Lower leg skin (tissue), 4 donors: ENCODE results near the gene SEZ6. TPM values are rescaled to one million over a fixed set of nuclear protein-coding genes. Genes with fewer than 3 reads are reported as not detected.
A peak's percentile ranks its signal among the peaks of the same experiment; 100 is the strongest.

Source experiments
- DNase-seq, 2 donors: peaks; one replicate each; pipeline ENCODE4 v3.0.0-alpha.2; 2019; ENCODE audit warnings: low spot score in 2 of 2
- H3K4me3 ChIP-seq: fragments of 200-600 bp; sonication (generic); 2 replicates; pipeline ENCODE4 v1.5.1; 2017; ENCODE audit warnings: mild to moderate bottlenecking, low read depth; ENCODE audit not compliant: poor library complexity, severe bottlenecking
- CTCF ChIP-seq, 3 donors: fragments of 450-650 bp; IDR thresholded peaks; one replicate each; pipeline ENCODE4 v1.5.1; 2016; ENCODE audit warnings: antibody characterized with exemption in 3 of 3, mild to moderate bottlenecking in 3 of 3, moderate library complexity in 2 of 3
- POLR2A ChIP-seq, 2 donors: fragments of 450-650 bp; IDR thresholded peaks; one replicate each; pipeline ENCODE4 v1.6.1; 2016 to 2017; ENCODE audit warnings: antibody characterized with exemption in 2 of 2, mild to moderate bottlenecking in 1 of 2, moderate library complexity in 1 of 2
- WGBS, 2 donors: methylation state at CpG; one replicate each; pipeline ENCODE4 v1.1.5; 2018; 5-methylcytosine and 5-hydroxymethylcytosine counted together
- intact Hi-C: fragments of 100-400 bp; cut with DNase I; formaldehyde crosslinking; loops from one replicate; pipeline ENCODE4 v1.15.0; 2023; ENCODE audit warnings: low total_unique reads
- total RNA-seq, 4 donors: library from RNA; depleted of rRNA; stranded (reverse); fragments of >200 nt; gene quantifications; one replicate each; pipeline ENCODE4 v1.1.0, GENCODE V29; 2016

Gene SEZ6
- total RNA-seq, 4 donors from 2014 or later, result not detected

GRCh38 chr17:28982131-28982793 lies 23.6 kb downstream of the SEZ6 start:
- TF ChIP-seq CTCF (IDR thresholded peaks at IDR 0.05) (no peak), POLR2A (IDR thresholded peaks at IDR 0.05) (no peak)
- peak in 1 of 2 donors; percentile 35 for DNase-seq
- intact Hi-C loops, result no loop called here
- no peak overlapping the region for H3K4me3 ChIP-seq
- 67 to 68% methylated on average over 11 of the region's 11 CpGs for WGBS, 2 donors

DNA sequence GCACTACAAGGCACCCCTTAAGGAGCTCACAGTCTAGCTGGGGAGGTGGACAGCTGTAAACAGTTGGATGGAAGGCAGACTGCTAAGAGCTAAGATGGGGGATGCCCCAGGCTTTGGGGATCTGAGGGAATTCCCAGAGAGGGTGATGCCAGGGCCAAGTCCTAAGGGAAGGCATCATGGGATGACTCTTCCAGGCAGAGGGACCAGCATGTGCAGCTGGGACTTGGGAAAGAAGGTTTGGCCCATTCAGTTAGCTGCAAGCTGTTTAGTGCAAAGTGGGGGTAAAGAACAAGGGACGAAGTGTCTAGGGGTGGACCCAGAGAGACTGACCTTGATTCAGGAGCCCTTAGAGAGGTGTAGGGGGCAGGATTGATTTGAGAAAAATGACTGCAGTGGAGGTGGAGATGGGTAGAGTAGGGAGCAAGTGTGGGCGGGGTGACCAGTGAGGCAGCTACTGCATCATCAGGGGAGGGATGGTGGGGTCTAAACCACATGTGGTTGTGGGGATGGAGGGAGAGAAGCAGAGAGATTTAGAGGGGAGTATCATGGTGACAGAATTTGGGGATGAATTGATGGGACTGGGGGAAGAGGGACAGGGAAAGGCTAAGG lies 27.4 kb downstream of the SEZ6 start:
- no peak for DNase-seq
- no peak for TF ChIP-seq CTCF (IDR thresholded peaks at IDR 0.05)
- TF ChIP-seq POLR2A (IDR thresholded peaks at IDR 0.05), result no peak
- no peak overlapping the region for H3K4me3 ChIP-seq
- intact Hi-C loops, result no loop called here
- 90 to 96% methylated on average over 2 of the region's 2 CpGs for WGBS, 2 donors

GRCh38 chr17:28977659-28978355 lies 28.0 kb downstream of the SEZ6 start:
- no peak overlapping the region for H3K4me3 ChIP-seq
- intact Hi-C loops, result no loop called here
- 72 to 78% methylated on average over 8 of the region's 8 CpGs for WGBS, 2 donors

GRCh38 chr17:28975646-28976045 lies 30.2 kb downstream of the SEZ6 start:
- intact Hi-C loops, result no loop called here
- DNase-seq, result no peak
- WGBS, 2 donors, result 73% methylated on average over 5 of the region's 5 CpGs
- no peak for TF ChIP-seq POLR2A (IDR thresholded peaks at IDR 0.05)
- no peak overlapping the region for H3K4me3 ChIP-seq

More at GRCh38 chr17:28977659-28978355, 28.0 kb downstream of the SEZ6 start:
- TF ChIP-seq POLR2A (IDR thresholded peaks at IDR 0.05) (no peak), CTCF (IDR thresholded peaks at IDR 0.05) (no peak)
- DNase-seq, result no peak

DNA sequence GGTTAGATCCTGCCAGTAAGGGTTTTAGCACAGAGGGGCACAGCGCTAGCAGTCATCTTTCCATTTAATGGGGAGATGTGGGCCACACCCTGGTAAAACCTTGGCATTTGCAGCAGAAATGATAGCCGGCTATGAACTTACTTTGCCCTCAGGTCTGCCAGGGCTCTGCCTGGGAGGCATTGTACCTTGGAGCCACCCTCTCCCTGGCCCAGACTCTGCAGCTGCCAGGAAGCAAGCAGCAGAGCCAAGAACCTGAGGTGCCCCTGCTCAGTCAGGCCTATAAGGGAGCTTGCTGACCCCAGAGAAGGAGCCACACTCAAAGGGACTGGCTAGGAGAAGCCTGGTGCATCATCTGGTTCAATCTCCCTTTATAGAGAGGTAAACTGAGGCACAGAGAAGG lies 30.8 kb downstream of the SEZ6 start:
- H3K4me3 ChIP-seq, result no peak overlapping the region
- DNase-seq, result no peak
- TF ChIP-seq CTCF (IDR thresholded peaks at IDR 0.05) (no peak), POLR2A (IDR thresholded peaks at IDR 0.05) (no peak)
- intact Hi-C loops, result no loop called here
- 59 to 84% methylated on average over 2 of the region's 2 CpGs for WGBS, 2 donors

GRCh38 chr17:28974451-28974850 lies 31.4 kb downstream of the SEZ6 start:
- TF ChIP-seq CTCF (IDR thresholded peaks at IDR 0.05) (no peak), POLR2A (IDR thresholded peaks at IDR 0.05) (no peak)
- DNase-seq, result no peak
- intact Hi-C loops, result no loop called here
- H3K4me3 ChIP-seq, result no peak overlapping the region
- WGBS, 2 donors, result 81 to 91% methylated on average over 4 of the region's 4 CpGs
